HEK293T (cell line): ENCODE data around the gene IKZF5.

Source experiments
- BHLHE40 ChIP-seq: fragments of 450-650 bp; IDR thresholded peaks from 2 replicates; pipeline ENCODE4 v1.6.1; 2016; ENCODE audit warnings: mild to moderate bottlenecking, moderate library complexity, borderline replicate concordance
- ELF4 ChIP-seq: fragments of 450-650 bp; IDR thresholded peaks from 2 replicates; pipeline ENCODE4 v1.6.1; 2017; ENCODE audit warnings: antibody characterized with exemption
- FOXK2 ChIP-seq: fragments of 450-650 bp; IDR thresholded peaks from 2 replicates; pipeline ENCODE4 v1.6.1; 2016; ENCODE audit warnings: mild to moderate bottlenecking
- FOXM1 ChIP-seq: fragments of 450-650 bp; IDR thresholded peaks from 2 replicates; pipeline ENCODE4 v1.6.1; 2017; ENCODE audit warnings: mild to moderate bottlenecking, borderline replicate concordance
- HDGF ChIP-seq: fragments of 450-650 bp; IDR thresholded peaks from 2 replicates; pipeline ENCODE4 v1.6.1; 2017; ENCODE audit warnings: antibody characterized with exemption, borderline replicate concordance
- LEF1 ChIP-seq: fragments of 450-650 bp; IDR thresholded peaks from 2 replicates; pipeline ENCODE4 v1.6.1; 2017; ENCODE audit warnings: mild to moderate bottlenecking, borderline replicate concordance
- SP1 ChIP-seq: fragments of 450-650 bp; IDR thresholded peaks from 2 replicates; pipeline ENCODE4 v1.6.1; 2017
- SUZ12 ChIP-seq: fragments of 450-650 bp; IDR thresholded peaks from 2 replicates; pipeline ENCODE4 v1.6.1; 2016; ENCODE audit warnings: mild to moderate bottlenecking
- TARDBP ChIP-seq: fragments of 450-650 bp; IDR thresholded peaks from 2 replicates; pipeline ENCODE4 v1.6.1; 2016
- ZNF384 ChIP-seq: fragments of 450-650 bp; IDR thresholded peaks from 2 replicates; pipeline ENCODE4 v1.6.1; 2016
- TF ChIP-seq, protein P1 (sequence below): fragments of 450-650 bp; IDR thresholded peaks from 2 replicates; pipeline ENCODE4 v1.6.1; 2016

DNA sequence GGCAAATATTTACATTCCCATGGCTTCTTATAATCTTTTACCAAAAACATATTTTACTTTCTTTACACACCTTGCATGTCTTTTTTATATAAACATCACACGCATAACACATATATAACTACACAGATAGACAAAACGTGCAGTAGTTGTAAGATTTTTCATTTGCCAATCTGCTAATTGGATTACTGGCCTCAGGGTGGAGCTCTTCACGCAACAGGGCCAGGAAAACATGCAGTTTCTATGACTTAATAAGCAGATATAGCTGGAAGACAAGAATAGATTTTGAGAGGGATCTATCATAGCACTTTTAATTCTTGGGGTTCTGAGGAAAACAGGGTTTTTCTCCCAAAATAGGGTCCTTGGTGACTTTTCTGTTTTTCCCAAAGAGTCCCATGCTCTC lies 12.9 kb upstream of the IKZF5 start:
- no peak for TF ChIP-seq HDGF
- no peak for TF ChIP-seq BHLHE40
- no peak for TF ChIP-seq FOXM1
- TF ChIP-seq TARDBP = no peak
- no peak for TF ChIP-seq SP1
- no peak for TF ChIP-seq SUZ12
- TF ChIP-seq ZNF384 = no peak
- TF ChIP-seq, protein P1, sequence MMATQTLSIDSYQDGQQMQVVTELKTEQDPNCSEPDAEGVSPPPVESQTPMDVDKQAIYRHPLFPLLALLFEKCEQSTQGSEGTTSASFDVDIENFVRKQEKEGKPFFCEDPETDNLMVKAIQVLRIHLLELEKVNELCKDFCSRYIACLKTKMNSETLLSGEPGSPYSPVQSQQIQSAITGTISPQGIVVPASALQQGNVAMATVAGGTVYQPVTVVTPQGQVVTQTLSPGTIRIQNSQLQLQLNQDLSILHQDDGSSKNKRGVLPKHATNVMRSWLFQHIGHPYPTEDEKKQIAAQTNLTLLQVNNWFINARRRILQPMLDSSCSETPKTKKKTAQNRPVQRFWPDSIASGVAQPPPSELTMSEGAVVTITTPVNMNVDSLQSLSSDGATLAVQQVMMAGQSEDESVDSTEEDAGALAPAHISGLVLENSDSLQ = no peak
- TF ChIP-seq FOXK2 = no peak
- TF ChIP-seq ELF4 = no peak
- no peak for TF ChIP-seq LEF1
